Pancreas (tissue), 10 donors: ENCODE results near the gene LRBA. TPM values are rescaled to one million over a fixed set of nuclear protein-coding genes. Genes with fewer than 3 reads are reported as not detected.

Experiments
- ATAC-seq, 4 donors: fragments of 200-7000 bp; cut with Tn5 transposase; one replicate each; pipeline versions ENCODE4 v1.8.0 to v1.9.1; 2020; ENCODE audit warnings: mild to moderate bottlenecking in 4 of 4, moderate library complexity in 4 of 4
- DNase-seq, 6 donors: peaks; one replicate each; pipeline ENCODE4 v3.0.0-alpha.2; 2020
- FAIRE-seq: peaks from 2 replicates; lab custom pipeline; 2012; peaks lifted over from hg19 to GRCh38; lab: Jason Lieb, UNC
- H3K27ac ChIP-seq, 4 donors: fragments of 200-600 bp; sonication (generic); 1 replicate in 3 of 4; 2 replicates in 1 of 4; pipeline versions ENCODE4 v1.5.0 to v1.8.0; 2020
- H3K27me3 ChIP-seq, 4 donors: fragments of 200-600 bp; one replicate each; pipeline ENCODE4 v1.8.0; 2021
- H3K36me3 ChIP-seq, 3 donors: fragments of 200-600 bp; sonication (generic) in 1 of 3; one replicate each; pipeline versions ENCODE4 v1.5.0 to v1.8.0; 2020 to 2021
- H3K4me1 ChIP-seq, 3 donors: fragments of 200-600 bp; one replicate each; pipeline ENCODE4 v1.8.0; 2021
- H3K4me3 ChIP-seq, 4 donors: fragments of 200-600 bp; sonication (generic) in 2 of 4; one replicate each; pipeline versions ENCODE4 v1.5.0 to v1.8.0; 2020 to 2021
- H3K9me3 ChIP-seq, 4 donors: fragments of 200-600 bp; one replicate each; pipeline ENCODE4 v1.8.0; 2021
- WGBS, 2 donors: extraction: QIAGEN DNeasy Blood & Tissue Kit; methylation state at CpG; one replicate each; pipeline ENCODE4 v1.1.7; 2013; 5-methylcytosine and 5-hydroxymethylcytosine counted together
- intact Hi-C, 3 donors: fragments of 100-400 bp; cut with DNase I; formaldehyde crosslinking; loops; one replicate each; pipeline versions ENCODE4 v1.11.1 to v1.14.2; 2022
- polyA plus RNA-seq, 2 donors: library from polyadenylated mRNA; stranded (reverse); fragments of 200-250 nt; gene quantifications; one replicate each; pipeline ENCODE4 v1.2.3, GENCODE V29; 2013
- total RNA-seq, 6 donors: library from RNA; stranded (reverse); fragmentation: NEBNext Ultra II Directional in 4 of 6; extraction: Animal tissue kit (Norgen Biotek cat#: 25700) in 4 of 6; gene quantifications; one replicate each; pipeline versions ENCODE4 v1.2.1 to v1.2.4, GENCODE V29; 2021 to 2023
- TF ChIP-seq, protein P1 (sequence below), 4 donors: fragments of 200-600 bp; sonication (generic) in 3 of 4; IDR thresholded peaks; one replicate each; pipeline versions ENCODE4 v1.5.0 to v1.8.0; 2021; ENCODE audit warnings: antibody characterized with exemption in 4 of 4
- donor health status: healthy with polysubstance abuse.
- donor health status: DM: no; HTN: no; CAD: no; lungs with moderate emphysema.
- donor health status: DM: no; HTN: no; CAD: no.
- donor health status: control.
- donor health status: control.
- donor health status: Bipolar disorder and iron deficiency.
- donor health status: DM: yes; HTN: yes; CAD: no.
- donor health status: DM: no; HTN: no; CAD: no.
- donor health status: DM: no; HTN: no; CAD: no.
- donor health status: DM: yes; HTN: yes; CAD: no.

Gene LRBA
- total and polyA plus RNA-seq, 8 donors = 6.6 to 35.3 (median 22.3) TPM

DNA sequence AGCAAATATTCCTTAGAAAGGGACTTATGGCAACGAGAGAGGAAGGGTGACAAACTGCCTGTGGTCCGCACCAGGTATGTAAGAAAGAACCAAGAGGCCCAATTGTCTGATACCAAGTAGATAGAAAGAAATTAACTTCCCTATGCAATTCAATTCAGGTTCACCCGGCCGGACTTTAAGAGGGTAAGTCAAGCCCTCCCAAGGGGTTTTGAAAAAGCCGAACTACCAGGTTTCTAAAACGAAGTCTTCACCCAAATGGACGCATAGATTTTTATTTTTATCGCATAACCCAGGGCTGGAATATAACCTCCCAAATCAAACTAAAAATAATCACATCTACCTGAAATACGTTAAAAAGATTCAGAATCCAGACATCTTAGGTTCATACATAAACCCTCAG, 434.8 kb downstream of the LRBA start:
- no peak for DNase-seq
- WGBS, 2 donors = 95 to 96% methylated on average over 9 of the region's 9 CpGs
- TF ChIP-seq, protein P1, sequence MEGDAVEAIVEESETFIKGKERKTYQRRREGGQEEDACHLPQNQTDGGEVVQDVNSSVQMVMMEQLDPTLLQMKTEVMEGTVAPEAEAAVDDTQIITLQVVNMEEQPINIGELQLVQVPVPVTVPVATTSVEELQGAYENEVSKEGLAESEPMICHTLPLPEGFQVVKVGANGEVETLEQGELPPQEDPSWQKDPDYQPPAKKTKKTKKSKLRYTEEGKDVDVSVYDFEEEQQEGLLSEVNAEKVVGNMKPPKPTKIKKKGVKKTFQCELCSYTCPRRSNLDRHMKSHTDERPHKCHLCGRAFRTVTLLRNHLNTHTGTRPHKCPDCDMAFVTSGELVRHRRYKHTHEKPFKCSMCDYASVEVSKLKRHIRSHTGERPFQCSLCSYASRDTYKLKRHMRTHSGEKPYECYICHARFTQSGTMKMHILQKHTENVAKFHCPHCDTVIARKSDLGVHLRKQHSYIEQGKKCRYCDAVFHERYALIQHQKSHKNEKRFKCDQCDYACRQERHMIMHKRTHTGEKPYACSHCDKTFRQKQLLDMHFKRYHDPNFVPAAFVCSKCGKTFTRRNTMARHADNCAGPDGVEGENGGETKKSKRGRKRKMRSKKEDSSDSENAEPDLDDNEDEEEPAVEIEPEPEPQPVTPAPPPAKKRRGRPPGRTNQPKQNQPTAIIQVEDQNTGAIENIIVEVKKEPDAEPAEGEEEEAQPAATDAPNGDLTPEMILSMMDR (IDR thresholded peaks at IDR 0.05) = no peak
- Histone ChIP-seq H3K4me1 (peaks cover 8 to 17% (median 15%) of the 10 kb centered on the region in 3 donors), H3K27ac (no peak overlapping the region), H3K9me3 (no peaks in the 10 kb centered on the region), H3K4me3 (no peak overlapping the region), H3K36me3 (peaks cover 0 to 9% (median 0%) of the 10 kb centered on the region in 3 donors), H3K27me3 (no peaks in the 10 kb centered on the region)
- no peak for ATAC-seq
- intact Hi-C loops = no loop called here
- FAIRE-seq = no peak

DNA sequence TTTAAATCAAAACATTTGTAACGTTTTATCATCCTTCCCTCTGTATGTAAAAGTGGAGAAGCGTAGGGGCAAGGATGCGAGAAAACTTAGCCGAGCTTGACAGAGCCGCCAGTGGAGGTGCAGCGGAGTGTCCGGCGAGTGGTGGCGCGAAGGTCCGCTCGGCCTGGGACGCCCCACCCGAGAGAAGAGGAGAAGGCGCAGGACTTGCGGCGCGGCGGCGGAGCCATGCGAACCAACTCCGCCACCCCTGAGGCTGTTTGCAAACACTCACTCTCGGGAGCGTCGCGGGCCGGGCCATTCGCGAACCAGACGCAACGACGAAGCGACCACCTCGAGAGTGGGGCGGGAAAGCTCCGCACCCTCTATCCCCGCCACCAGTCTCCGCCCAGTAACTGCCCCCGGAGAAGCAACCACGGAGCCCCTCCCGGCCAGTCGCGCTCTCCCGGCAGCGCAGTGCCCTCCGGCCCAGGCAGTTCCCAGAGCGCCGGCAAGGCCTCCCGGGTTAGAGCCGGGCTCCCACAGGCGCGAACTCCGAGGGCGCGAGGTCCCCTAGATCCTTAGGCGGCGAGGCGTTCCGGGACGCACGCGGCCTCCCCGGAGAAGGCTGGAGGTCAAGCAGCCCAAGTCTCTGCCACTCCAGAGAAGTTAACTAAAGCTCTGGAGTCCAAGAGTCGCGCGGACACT, 435.4 kb downstream of the LRBA start:
- ATAC-seq (peak in 2 of 4 donors; percentile 43 to 50), FAIRE-seq (no peak)

DNA sequence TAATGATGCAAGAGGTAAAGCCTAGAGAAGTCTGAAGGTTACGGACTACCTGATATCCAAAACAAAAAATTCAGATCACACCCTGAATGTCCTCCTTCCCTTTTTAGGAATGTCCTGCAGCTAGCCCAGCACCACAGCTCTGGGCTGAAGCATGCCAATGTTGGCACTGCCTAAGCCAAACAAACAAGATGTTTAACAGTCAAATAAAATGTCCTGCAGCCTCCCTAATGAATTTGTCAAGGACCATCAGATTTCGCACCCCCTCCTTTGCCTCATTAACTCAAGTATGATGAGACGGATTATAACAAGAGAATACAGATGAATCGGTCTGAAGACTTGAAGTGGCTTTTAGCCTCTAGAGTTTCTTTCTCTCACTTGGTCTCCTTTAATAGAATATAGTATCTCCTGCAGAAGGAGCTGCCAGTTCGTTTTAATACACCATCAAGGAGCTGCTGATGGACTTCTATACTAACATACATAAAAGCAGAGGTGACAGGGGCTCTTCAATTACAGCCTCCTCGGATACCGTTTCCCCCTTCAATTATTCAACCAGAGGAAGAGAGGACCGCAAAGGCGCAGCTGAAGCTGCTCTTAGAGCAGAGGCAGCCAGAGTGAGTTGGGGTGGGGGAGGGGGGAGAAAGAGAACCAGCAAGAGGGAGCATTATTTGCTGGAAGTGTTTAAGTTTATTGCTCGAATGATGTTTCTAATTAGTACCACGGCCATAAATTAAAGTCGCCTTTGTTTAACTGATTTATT, 436.2 kb downstream of the LRBA start:
- WGBS, 2 donors = 66 to 69% methylated on average over 12 of the region's 12 CpGs
- H3K27me3 ChIP-seq = no peaks in the 10 kb centered on the region
- FAIRE-seq (no peak), DNase-seq (no peak), ATAC-seq (peak in 3 of 4 donors; percentile 26 to 71 (median 65))
- peaks cover 0 to 9% (median 0%) of the 10 kb centered on the region in 3 donors for H3K36me3 ChIP-seq
- no peak overlapping the region for H3K4me3 ChIP-seq
- TF ChIP-seq, protein P1 (IDR thresholded peaks at IDR 0.05) = no peak
- no peak overlapping the region for H3K27ac ChIP-seq
- peaks cover 8 to 17% (median 15%) of the 10 kb centered on the region in 3 donors for H3K4me1 ChIP-seq
- H3K9me3 ChIP-seq = no peaks in the 10 kb centered on the region
- intact Hi-C loops = no loop called here

More for the DNA sequence above, 435.4 kb downstream of the LRBA start:
- no peaks in the 10 kb centered on the region for H3K27me3 ChIP-seq
- 83% methylated on average over 63 to 66 of the region's 66 CpGs for WGBS, 2 donors
- no peak overlapping the region for H3K27ac ChIP-seq
- peak overlapping the region in 1 of 4 donors; percentile 13 for H3K4me3 ChIP-seq
- peaks cover 8 to 17% (median 15%) of the 10 kb centered on the region in 3 donors for H3K4me1 ChIP-seq
- intact Hi-C loops = no loop called here
- no peaks in the 10 kb centered on the region for H3K9me3 ChIP-seq
- TF ChIP-seq, protein P1 (IDR thresholded peaks at IDR 0.05) = no peak
- DNase-seq = peak in 3 of 6 donors; percentile 15 to 57 (median 50)
- peaks cover 0 to 9% (median 0%) of the 10 kb centered on the region in 3 donors for H3K36me3 ChIP-seq

GRCh38 chr4:150577796-150578195, 437.3 kb downstream of the LRBA start:
- FAIRE-seq = no peak
- intact Hi-C loops = no loop called here
- H3K27ac ChIP-seq = no peak overlapping the region
- DNase-seq = no peak
- no peaks in the 10 kb centered on the region for H3K27me3 ChIP-seq
- no peak for ATAC-seq
- peaks cover 0 to under 1% (median 0%) of the 10 kb centered on the region in 3 donors for H3K36me3 ChIP-seq
- H3K4me1 ChIP-seq = peaks cover 8 to 17% (median 15%) of the 10 kb centered on the region in 3 donors
- TF ChIP-seq, protein P1 (IDR thresholded peaks at IDR 0.05) = no peak
- no peaks in the 10 kb centered on the region for H3K9me3 ChIP-seq
- WGBS, 2 donors = 66 to 70% methylated on average over 1 of the region's 1 CpG
- no peak overlapping the region for H3K4me3 ChIP-seq
